ENCODE results near the gene CFAP54. TPM values are rescaled to one million over a fixed set of nuclear protein-coding genes. Genes with fewer than 3 reads are reported as not detected.

CFAP54 gene
- polyA plus RNA-seq, 1 donor from 2014 or later, result 1.1 TPM

- no peak overlapping the region for H3K9ac ChIP-seq (ENCODE audit: low read length)
- H3K9me2 ChIP-seq (ENCODE audit: insufficient read depth, low read length), result no peaks in the 10 kb centered on the region
- H3K4me2 ChIP-seq (ENCODE audit: low read length), result no peak overlapping the region
- no peak overlapping the region for H3K27ac ChIP-seq (ENCODE audit: low read length)
- TF ChIP-seq EP300 (conservative IDR thresholded peaks at IDR 0.05; ENCODE audit: poor library complexity, severe bottlenecking), result no peak
- no peak for TF ChIP-seq POLR2AphosphoS5 (IDR thresholded peaks at IDR 0.05)
- TF ChIP-seq MXI1 (conservative IDR thresholded peaks at IDR 0.05; ENCODE audit: poor library complexity, severe bottlenecking), result no peak
- no peak for TF ChIP-seq TAF1 (IDR thresholded peaks at IDR 0.05; ENCODE audit: low read depth)
- TF ChIP-seq, protein P1, sequence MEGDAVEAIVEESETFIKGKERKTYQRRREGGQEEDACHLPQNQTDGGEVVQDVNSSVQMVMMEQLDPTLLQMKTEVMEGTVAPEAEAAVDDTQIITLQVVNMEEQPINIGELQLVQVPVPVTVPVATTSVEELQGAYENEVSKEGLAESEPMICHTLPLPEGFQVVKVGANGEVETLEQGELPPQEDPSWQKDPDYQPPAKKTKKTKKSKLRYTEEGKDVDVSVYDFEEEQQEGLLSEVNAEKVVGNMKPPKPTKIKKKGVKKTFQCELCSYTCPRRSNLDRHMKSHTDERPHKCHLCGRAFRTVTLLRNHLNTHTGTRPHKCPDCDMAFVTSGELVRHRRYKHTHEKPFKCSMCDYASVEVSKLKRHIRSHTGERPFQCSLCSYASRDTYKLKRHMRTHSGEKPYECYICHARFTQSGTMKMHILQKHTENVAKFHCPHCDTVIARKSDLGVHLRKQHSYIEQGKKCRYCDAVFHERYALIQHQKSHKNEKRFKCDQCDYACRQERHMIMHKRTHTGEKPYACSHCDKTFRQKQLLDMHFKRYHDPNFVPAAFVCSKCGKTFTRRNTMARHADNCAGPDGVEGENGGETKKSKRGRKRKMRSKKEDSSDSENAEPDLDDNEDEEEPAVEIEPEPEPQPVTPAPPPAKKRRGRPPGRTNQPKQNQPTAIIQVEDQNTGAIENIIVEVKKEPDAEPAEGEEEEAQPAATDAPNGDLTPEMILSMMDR (IDR thresholded peaks at IDR 0.05; ENCODE audit: poor library complexity, severe bottlenecking), result no peak
- no peak for TF ChIP-seq SMC3 (conservative IDR thresholded peaks at IDR 0.05; ENCODE audit: poor library complexity)
- no peak for TF ChIP-seq EZH2 (IDR thresholded peaks at IDR 0.05; ENCODE audit: borderline replicate concordance, insufficient read depth, low read length, poor library complexity, severe bottlenecking)
- TF ChIP-seq RAD21 (conservative IDR thresholded peaks at IDR 0.05), result no peak
- TF ChIP-seq, protein P2, sequence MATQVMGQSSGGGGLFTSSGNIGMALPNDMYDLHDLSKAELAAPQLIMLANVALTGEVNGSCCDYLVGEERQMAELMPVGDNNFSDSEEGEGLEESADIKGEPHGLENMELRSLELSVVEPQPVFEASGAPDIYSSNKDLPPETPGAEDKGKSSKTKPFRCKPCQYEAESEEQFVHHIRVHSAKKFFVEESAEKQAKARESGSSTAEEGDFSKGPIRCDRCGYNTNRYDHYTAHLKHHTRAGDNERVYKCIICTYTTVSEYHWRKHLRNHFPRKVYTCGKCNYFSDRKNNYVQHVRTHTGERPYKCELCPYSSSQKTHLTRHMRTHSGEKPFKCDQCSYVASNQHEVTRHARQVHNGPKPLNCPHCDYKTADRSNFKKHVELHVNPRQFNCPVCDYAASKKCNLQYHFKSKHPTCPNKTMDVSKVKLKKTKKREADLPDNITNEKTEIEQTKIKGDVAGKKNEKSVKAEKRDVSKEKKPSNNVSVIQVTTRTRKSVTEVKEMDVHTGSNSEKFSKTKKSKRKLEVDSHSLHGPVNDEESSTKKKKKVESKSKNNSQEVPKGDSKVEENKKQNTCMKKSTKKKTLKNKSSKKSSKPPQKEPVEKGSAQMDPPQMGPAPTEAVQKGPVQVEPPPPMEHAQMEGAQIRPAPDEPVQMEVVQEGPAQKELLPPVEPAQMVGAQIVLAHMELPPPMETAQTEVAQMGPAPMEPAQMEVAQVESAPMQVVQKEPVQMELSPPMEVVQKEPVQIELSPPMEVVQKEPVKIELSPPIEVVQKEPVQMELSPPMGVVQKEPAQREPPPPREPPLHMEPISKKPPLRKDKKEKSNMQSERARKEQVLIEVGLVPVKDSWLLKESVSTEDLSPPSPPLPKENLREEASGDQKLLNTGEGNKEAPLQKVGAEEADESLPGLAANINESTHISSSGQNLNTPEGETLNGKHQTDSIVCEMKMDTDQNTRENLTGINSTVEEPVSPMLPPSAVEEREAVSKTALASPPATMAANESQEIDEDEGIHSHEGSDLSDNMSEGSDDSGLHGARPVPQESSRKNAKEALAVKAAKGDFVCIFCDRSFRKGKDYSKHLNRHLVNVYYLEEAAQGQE (IDR thresholded peaks at IDR 0.05; ENCODE audit: borderline replicate concordance), result no peak
- H3K4me3 ChIP-seq (ENCODE audit: low read length), result no peak overlapping the region
- H3K27me3 ChIP-seq (ENCODE audit: insufficient read depth, low read depth, low read length), result no peaks in the 10 kb centered on the region
- no peaks in the 10 kb centered on the region for H3K79me2 ChIP-seq (replicated peaks; ENCODE audit: insufficient read depth, low read length)
- no peaks in the 10 kb centered on the region for H3K9me3 ChIP-seq (ENCODE audit: low read length)
- no peaks in the 10 kb centered on the region for H3F3A ChIP-seq (ENCODE audit: insufficient read depth, low read length, poor library complexity, severe bottlenecking)
- H3K36me3 ChIP-seq (ENCODE audit: insufficient read depth, low read length), result no peaks in the 10 kb centered on the region
- no peak overlapping the region for H2AFZ ChIP-seq (ENCODE audit: low read depth, low read length)
- H4K20me1 ChIP-seq (ENCODE audit: insufficient read depth), result no peaks in the 10 kb centered on the region
Observed at GRCh38 chr12:96710127-96710745, 220.9 kb downstream of the CFAP54 start.

DNA sequence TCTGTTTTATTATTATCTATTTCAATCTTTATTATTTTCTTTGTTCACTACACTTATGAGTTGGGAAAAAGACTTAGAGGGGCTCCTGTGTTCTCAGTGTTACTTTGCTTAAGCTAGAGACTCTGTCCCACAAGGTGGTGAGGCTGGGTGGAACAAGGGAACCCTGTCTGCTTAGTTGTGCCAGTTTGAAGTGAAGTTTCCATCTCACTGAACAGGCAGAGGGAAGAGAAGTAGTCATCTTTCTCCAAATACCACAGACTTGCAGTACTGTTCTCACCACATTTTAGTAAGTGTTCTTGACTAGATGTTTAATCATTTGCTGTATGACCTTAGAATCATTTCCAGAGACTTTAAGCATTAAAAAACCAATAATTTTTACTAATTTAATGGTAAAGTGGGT lies 222.0 kb downstream of the CFAP54 start:
- no peak overlapping the region for H3K4me3 ChIP-seq (ENCODE audit: low read length)
- H3F3A ChIP-seq (ENCODE audit: insufficient read depth, low read length, poor library complexity, severe bottlenecking), result no peaks in the 10 kb centered on the region
- H4K20me1 ChIP-seq (ENCODE audit: insufficient read depth), result no peaks in the 10 kb centered on the region
- no peak overlapping the region for H3K9ac ChIP-seq (ENCODE audit: low read length)
- H2AFZ ChIP-seq (ENCODE audit: low read depth, low read length), result no peak overlapping the region
- TF ChIP-seq TAF1 (IDR thresholded peaks at IDR 0.05; ENCODE audit: low read depth), result no peak
- no peak for TF ChIP-seq EP300 (conservative IDR thresholded peaks at IDR 0.05; ENCODE audit: poor library complexity, severe bottlenecking)
- H3K27me3 ChIP-seq (ENCODE audit: insufficient read depth, low read depth, low read length), result no peaks in the 10 kb centered on the region
- no peak overlapping the region for H3K4me2 ChIP-seq (ENCODE audit: low read length)
- H3K36me3 ChIP-seq (ENCODE audit: insufficient read depth, low read length), result no peaks in the 10 kb centered on the region
- no peak overlapping the region for H3K27ac ChIP-seq (ENCODE audit: low read length)
- H3K79me2 ChIP-seq (replicated peaks; ENCODE audit: insufficient read depth, low read length), result no peaks in the 10 kb centered on the region
- H3K9me2 ChIP-seq (ENCODE audit: insufficient read depth, low read length), result no peaks in the 10 kb centered on the region
- no peaks in the 10 kb centered on the region for H3K9me3 ChIP-seq (ENCODE audit: low read length)

Measured in neural cell (in vitro differentiated cells).